SU-DHL-6 (cell line): Measurements from ENCODE around the gene YTHDC1.

Experiments
- H2AFZ ChIP-seq: fragments of 200-600 bp; sonication (generic); 2 replicates; pipeline ENCODE4 v1.6.1; 2014; ENCODE audit warnings: low read depth, mild to moderate bottlenecking, moderate library complexity, mixed read lengths, antibody characterized with exemption, low read length; ENCODE audit not compliant: severe bottlenecking
- H3F3A ChIP-seq: fragments of 200-600 bp; shearing (Covaris generic); 2 replicates; pipeline ENCODE4 v1.6.0; 2016; ENCODE audit warnings: antibody characterized with exemption, mild to moderate bottlenecking; ENCODE audit not compliant: insufficient read depth
- H3K27ac ChIP-seq: fragments of 200-600 bp; sonication (generic); 2 replicates; pipeline ENCODE4 v1.5.1; 2016; ENCODE audit warnings: low read depth, mild to moderate bottlenecking, low read length, moderate library complexity, mixed read lengths
- H3K27me3 ChIP-seq: fragments of 200-600 bp; sonication (generic), shearing (Covaris generic); 2 replicates; pipeline ENCODE4 v1.6.0; 2014; ENCODE audit warnings: mild to moderate bottlenecking, low read length
- H3K36me3 ChIP-seq: fragments of 200-600 bp; sonication (generic); 2 replicates; pipeline ENCODE4 v1.6.1; 2014; ENCODE audit warnings: mild to moderate bottlenecking, low read length, mixed read lengths
- H3K4me2 ChIP-seq: fragments of 300-600, 200-600 bp; shearing (Covaris generic), sonication (generic); 2 replicates; pipeline ENCODE4 v1.6.0; 2014; ENCODE audit warnings: low read length, low read depth, mild to moderate bottlenecking; ENCODE audit not compliant: poor library complexity, severe bottlenecking
- H3K4me3 ChIP-seq: fragments of 200-600 bp; sonication (generic); 2 replicates; pipeline ENCODE4 v1.5.1; 2014; ENCODE audit warnings: antibody characterized with exemption, low read length, mild to moderate bottlenecking, mixed read lengths; ENCODE audit not compliant: insufficient read depth, poor library complexity, severe bottlenecking
- H3K79me2 ChIP-seq: fragments of 200-600 bp; sonication (generic); 2 replicates; pipeline ENCODE4 v1.6.1; 2014; ENCODE audit warnings: mild to moderate bottlenecking, low read length, moderate library complexity; ENCODE audit not compliant: insufficient read depth
- H3K9ac ChIP-seq: fragments of 200-600 bp; sonication (generic); 2 replicates; pipeline ENCODE4 v1.7.0; 2014; ENCODE audit warnings: mild to moderate bottlenecking, low read length
- H3K9me2 ChIP-seq: fragments of 200-600 bp; sonication (generic); replicated peaks from 2 replicates; pipeline ENCODE4 v1.6.1; 2014; ENCODE audit warnings: low read length; ENCODE audit not compliant: insufficient read depth
- H3K9me3 ChIP-seq: fragments of 200-600 bp; sonication (generic); 2 replicates; pipeline ENCODE4 v1.6.1; 2014; ENCODE audit warnings: low read length, mixed read lengths; ENCODE audit not compliant: insufficient read depth
- H4K20me1 ChIP-seq: fragments of 200-600 bp; sonication (generic); 2 replicates; pipeline ENCODE4 v1.6.1; 2014; ENCODE audit warnings: low read depth, mild to moderate bottlenecking, antibody characterized with exemption, low read length, moderate library complexity, mixed read lengths
- EZH2phosphoT487 ChIP-seq: fragments of 200-600 bp; sonication (generic), shearing (Covaris generic); conservative IDR thresholded peaks from 2 replicates; pipeline ENCODE4 v1.6.1; 2018; ENCODE audit warnings: mild to moderate bottlenecking, antibody characterized with exemption, low read length, moderate library complexity, mixed read lengths
- TF ChIP-seq, protein P1 (sequence below): fragments of 200-600 bp; sonication (generic); IDR thresholded peaks from one replicate; pipeline ENCODE4 v1.5.1; 2017; ENCODE audit warnings: antibody characterized with exemption, mild to moderate bottlenecking, low read length, moderate library complexity; ENCODE audit not compliant: insufficient read depth, poor library complexity, severe bottlenecking

Gene YTHDC1

DNA sequence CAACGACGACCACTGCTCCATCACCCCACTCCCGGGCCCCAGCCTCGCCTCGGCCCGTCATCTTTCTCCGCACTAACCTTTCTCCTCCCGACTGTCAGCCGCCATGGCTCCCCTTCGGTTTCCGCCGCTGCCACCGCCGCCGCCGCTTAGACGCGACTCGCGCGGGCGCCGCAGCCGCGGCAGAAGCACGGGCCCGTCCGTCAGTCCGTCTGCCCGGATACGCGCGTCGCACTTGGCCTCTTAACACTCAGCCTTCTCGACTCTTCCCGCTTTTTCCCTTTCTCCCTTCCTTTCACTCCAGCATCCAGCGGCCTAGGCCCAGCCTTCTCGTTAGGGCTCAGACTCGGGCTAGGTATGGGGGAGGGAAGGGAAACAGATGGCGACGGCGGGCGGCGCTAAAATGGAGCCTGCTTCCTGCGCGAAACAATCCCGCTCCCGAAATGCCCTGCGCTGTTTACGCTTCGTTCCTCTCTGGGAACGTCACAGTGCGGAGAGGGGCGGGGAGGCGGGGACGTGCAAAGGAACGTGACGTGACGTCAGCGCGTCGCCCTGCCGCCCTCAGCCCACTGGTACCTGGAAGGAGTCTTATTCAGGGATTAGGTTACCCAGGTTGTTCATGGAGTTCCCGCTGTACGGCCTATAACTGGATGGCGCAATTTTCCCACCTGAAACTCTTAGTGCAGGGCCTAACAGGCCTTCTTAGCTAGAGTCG is at the start of gene YTHDC1:
Gene YTHDC1 (minus strand): TSS at position 442 of the 712 bp plus-strand sequence. CDS start 337 bp downstream, at position 105.
- Histone ChIP-seq H3K27ac (peak within 1 kb of the TSS; percentile 64), H3K79me2 (peaks cover 46% of the 10 kb centered on the region), H3K9ac (peak within 1 kb of the TSS; percentile 73), H3K4me2 (peak within 1 kb of the TSS; percentile 77), H3F3A (no peaks in the 10 kb centered on the region), H4K20me1 (0 out of 2 replicates have a peak, but pooled peaks cover 3% of the 10 kb centered on the region), H3K27me3 (no peaks in the 10 kb centered on the region), H2AFZ (peak within 1 kb of the TSS; percentile 94), H3K9me2 (no peaks in the 10 kb centered on the region), H3K36me3 (no peaks in the 10 kb centered on the region; the same call in 1 of the 2 replicates), H3K9me3 (no peaks in the 10 kb centered on the region), H3K4me3 (peak within 1 kb of the TSS; percentile 83)
- TF ChIP-seq, protein P1, sequence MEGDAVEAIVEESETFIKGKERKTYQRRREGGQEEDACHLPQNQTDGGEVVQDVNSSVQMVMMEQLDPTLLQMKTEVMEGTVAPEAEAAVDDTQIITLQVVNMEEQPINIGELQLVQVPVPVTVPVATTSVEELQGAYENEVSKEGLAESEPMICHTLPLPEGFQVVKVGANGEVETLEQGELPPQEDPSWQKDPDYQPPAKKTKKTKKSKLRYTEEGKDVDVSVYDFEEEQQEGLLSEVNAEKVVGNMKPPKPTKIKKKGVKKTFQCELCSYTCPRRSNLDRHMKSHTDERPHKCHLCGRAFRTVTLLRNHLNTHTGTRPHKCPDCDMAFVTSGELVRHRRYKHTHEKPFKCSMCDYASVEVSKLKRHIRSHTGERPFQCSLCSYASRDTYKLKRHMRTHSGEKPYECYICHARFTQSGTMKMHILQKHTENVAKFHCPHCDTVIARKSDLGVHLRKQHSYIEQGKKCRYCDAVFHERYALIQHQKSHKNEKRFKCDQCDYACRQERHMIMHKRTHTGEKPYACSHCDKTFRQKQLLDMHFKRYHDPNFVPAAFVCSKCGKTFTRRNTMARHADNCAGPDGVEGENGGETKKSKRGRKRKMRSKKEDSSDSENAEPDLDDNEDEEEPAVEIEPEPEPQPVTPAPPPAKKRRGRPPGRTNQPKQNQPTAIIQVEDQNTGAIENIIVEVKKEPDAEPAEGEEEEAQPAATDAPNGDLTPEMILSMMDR = no peak
- TF ChIP-seq EZH2phosphoT487 = no peak

DNA sequence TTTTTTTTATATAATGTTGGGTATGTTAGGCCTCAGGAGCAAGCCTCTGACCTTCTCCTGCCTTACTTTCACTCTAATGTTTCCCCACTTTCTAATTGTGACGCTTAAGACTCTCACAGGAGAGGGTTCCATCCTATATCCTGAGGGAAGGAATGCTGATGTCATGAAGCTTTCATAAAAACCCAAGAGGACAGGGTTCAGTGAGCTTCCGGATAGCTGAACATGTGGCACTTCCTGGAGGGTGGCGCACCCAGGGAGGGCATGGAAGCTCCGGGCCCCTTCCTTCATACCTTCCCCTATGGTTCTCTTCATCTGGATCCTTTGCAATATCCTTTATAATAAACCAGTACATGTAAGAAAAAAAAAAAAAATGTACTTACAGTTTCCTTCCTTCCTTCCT is 49.4 kb upstream of the YTHDC1 start:
- Histone ChIP-seq H3K36me3 (no peaks in the 10 kb centered on the region), H3K27ac (no peak overlapping the region), H3K9me2 (no peaks in the 10 kb centered on the region), H3K9me3 (no peaks in the 10 kb centered on the region), H3K4me2 (no peak overlapping the region), H3K27me3 (no peaks in the 10 kb centered on the region), H4K20me1 (no peaks in the 10 kb centered on the region), H3K4me3 (no peak overlapping the region), H3F3A (no peaks in the 10 kb centered on the region), H3K9ac (no peak overlapping the region), H3K79me2 (no peaks in the 10 kb centered on the region), H2AFZ (no peak overlapping the region)
- TF ChIP-seq, protein P1 = no peak
- TF ChIP-seq EZH2phosphoT487 = no peak

DNA sequence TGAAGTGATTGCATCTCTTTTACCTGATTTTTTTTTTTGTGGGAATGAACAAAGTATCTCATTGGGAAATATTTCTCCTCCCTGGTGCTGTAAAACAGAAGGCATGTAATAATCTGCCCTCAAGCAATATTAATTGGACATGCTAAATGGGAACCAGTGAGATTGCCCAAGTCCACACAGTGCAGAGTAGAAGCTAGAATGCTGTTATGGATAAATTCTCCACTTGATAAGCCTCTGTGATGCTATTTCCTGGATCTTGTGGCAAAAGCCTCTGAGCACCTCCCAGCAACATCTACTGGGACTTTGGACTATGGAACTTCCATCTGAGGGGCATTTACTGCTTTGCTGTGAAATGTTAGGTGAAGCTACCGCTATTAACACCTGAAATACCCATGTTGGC is 46.9 kb upstream of the YTHDC1 start:
- no peak for TF ChIP-seq EZH2phosphoT487
- TF ChIP-seq, protein P1 = no peak
- no peaks in the 10 kb centered on the region for H3K36me3 ChIP-seq

More for the DNA sequence above, 46.9 kb upstream of the YTHDC1 start:
- H3K4me2 ChIP-seq = no peak overlapping the region
- H2AFZ ChIP-seq = no peak overlapping the region
- H3K27ac ChIP-seq = no peak overlapping the region
- H3K4me3 ChIP-seq = no peak overlapping the region
- no peaks in the 10 kb centered on the region for H3K9me2 ChIP-seq
- no peak overlapping the region for H3K9ac ChIP-seq
- H3K27me3 ChIP-seq = no peaks in the 10 kb centered on the region
- no peaks in the 10 kb centered on the region for H3F3A ChIP-seq
- no peaks in the 10 kb centered on the region for H3K9me3 ChIP-seq
- no peaks in the 10 kb centered on the region for H4K20me1 ChIP-seq
- H3K79me2 ChIP-seq = no peaks in the 10 kb centered on the region
